Fibroblast of lung (primary cell): ENCODE data around the gene VPS54.

ENCODE experiments used
- CTCF ChIP-seq, 2 donors: IDR thresholded peaks in 1 of 2; conservative IDR thresholded peaks in 1 of 2; 1 replicate in 1 of 2; 2 replicates in 1 of 2; pipeline ENCODE4 v1.5.1; 2011 to 2012; ENCODE audit warnings: low read length in 2 of 2, control low read depth in 1 of 2, inconsistent platforms in 1 of 2, low read depth in 1 of 2, mild to moderate bottlenecking in 1 of 2
- EZH2 ChIP-seq: IDR thresholded peaks from 2 replicates; pipeline ENCODE4 v1.5.1; 2012; ENCODE audit warnings: low read length, control low read depth, mild to moderate bottlenecking; ENCODE audit errors: missing control alignments

- TF ChIP-seq CTCF (conservative IDR thresholded peaks at IDR 0.05 in 1 of 2, IDR thresholded peaks at IDR 0.05 in 1 of 2; ENCODE audit: low read depth in 1 of 2, low read length in 2 of 2) (no peak), EZH2 (no peak)
Observed at GRCh38 chr2:63894167-63894566, 125.1 kb downstream of the VPS54 start.
